Ecto neural progenitor cell (in vitro differentiated cells): Measurements from ENCODE around the gene SSX2IP.
"Not testable (repeated sequence)": the region's sequence is repeated elsewhere in the genome, so short reads cannot be mapped to it uniquely, and the experiment has no call there.

ENCODE experiments used
- DNase-seq: peaks from one replicate; pipeline ENCODE4 v3.0.0-alpha.2; 2018; ENCODE audit warnings: low spot score

Gene SSX2IP

DNA sequence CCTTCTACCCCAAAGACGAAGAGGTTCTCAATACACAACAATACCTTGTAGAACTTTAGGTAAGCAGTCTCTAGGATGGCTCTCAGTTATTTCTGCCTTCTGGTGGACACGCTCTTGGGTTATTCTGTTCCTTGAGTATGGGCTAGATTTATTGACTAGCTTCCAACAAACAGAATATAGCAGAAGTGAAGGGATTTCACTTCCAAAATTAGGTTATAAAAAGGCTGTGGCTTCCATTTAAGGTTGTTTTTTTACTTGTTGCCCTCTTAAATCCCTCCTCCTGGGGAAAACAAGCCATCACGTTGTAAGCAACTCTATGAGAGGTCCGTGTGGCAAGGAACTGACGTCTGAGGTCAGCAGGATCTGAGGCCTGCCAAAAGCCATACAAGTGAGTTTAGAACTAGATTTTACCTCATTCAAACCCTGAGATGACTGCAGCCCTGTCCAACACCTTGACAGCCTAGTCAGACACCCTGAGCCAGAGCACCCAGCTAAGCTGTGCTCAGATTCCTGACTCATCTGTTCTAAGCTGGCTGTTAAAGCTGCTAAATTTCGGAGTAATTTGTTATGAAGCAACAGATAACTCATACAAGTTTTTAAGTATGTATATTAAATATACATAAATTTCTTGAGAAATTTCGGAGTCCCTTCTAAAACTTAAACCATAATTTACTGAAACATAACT lies 12.7 kb downstream of the SSX2IP start:
- no peak for DNase-seq

- no peak for DNase-seq
These were observed 14.6 kb downstream of the SSX2IP start for GRCh38 chr1:84675631-84676030.

GRCh38 chr1:84675106-84675505 lies 15.2 kb downstream of the SSX2IP start:
- no peak for DNase-seq

GRCh38 chr1:84674705-84675104 lies 15.6 kb downstream of the SSX2IP start:
- no peak for DNase-seq

DNA sequence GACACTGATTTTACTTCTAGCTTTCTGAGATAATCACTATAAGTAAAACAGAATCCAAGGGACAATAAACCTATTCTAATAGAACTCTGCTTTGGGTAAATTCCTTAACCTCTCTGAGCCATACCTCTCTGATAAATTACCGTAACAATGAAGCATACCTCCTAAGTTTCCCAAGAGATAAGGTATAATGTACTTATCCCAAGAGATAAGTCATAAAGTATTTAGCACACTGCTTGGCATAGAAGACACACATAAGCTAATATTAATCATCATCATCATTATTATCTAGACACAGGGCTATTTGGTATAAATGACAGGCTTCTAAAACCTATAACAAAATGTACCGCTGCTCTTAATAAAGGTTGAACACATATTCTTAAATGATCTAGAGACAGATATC lies 16.2 kb downstream of the SSX2IP start:
- DNase-seq, result no peak

DNA sequence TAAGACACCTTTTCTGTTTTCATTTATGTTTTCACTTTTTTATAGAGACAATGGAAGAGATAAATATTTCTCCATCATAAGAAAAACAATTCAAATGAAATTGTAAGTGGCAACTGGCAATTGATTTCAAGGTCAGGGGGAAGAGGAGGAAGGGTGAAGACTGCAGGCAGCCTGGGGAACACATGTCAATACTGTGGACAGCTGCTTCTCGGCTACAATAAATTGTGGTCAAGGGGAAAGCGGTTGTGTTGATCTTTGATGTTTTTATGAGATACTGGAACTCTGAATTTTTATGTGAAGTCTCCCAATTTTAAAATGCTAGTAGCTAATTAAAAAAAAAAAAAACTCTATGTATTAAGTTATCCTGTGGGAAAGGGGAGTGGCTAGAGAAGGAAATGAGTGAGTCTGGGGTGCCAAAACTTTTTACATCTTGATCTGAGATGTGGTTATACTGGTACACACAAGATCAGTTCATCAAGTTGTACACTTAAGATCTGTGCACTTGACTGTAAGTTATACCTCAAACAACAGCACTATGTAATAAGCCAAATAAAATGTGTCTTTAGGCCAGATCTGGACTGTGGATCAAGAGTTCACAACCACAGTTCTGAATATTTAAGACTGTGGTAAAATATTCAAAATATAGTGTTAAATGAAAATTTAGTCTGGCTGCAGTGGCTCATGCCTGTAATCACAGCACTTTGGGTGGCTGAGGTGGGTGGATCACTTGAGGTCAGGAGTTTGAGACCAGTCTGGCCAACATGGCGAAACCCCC lies 18.0 kb downstream of the SSX2IP start:
- no peak for DNase-seq

- no peak for DNase-seq
These were observed 20.4 kb downstream of the SSX2IP start for GRCh38 chr1:84669831-84670230.

GRCh38 chr1:84668185-84668584 lies 22.1 kb downstream of the SSX2IP start:
- DNase-seq, result no peak

GRCh38 chr1:84665703-84666317 lies 24.5 kb downstream of the SSX2IP start:
- DNase-seq, result no peak

DNA sequence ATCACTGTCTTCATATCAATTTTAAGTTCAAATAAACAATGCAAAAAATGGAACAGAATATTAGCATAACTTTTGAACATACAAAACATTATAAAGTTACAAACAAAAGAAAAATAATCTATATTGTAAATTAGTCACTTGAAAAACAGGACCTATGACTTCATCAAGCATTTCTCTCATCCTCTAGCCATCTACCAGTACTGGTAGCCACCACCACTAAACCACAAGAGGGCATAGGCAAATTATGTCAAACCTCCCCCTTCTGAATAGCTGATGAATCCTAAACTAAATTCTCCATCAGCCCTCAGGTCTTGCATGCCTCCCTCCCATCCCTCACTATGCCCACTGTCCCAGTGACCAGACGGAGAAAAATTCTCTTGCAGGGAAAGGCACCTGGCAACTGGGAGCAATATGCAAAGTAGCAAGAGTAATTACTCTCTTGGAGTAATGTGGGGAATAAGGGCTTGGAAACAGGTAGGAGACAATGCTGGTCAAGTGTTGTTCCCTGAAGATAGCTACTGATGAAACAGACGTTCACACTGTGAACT lies 37.1 kb downstream of the SSX2IP start:
- DNase-seq, result no peak

- DNase-seq, result no peak
These were observed 45.8 kb downstream of the SSX2IP start for GRCh38 chr1:84644472-84644871.

- DNase-seq, result no peak
These were observed 47.1 kb downstream of the SSX2IP start for GRCh38 chr1:84643183-84643582.

DNA sequence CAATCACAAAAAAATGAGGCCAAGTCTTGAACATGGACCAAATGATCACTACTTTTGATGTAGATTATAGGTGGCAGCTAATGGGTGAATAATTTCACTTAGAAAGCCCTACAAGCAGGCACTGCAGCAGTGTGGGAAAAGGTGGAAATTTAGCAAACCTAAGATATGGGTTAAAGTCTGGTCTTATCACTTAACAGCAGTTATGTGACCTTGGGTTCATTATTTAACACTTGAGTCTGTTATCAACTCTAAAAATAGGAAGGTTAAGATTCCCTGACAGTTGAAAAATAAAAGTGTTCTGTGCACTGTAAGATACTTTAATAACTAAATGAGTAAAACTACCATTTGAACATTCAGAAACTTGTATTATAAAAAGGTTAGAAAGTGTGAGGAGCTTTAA lies 47.5 kb downstream of the SSX2IP start:
- DNase-seq, result no peak

DNA sequence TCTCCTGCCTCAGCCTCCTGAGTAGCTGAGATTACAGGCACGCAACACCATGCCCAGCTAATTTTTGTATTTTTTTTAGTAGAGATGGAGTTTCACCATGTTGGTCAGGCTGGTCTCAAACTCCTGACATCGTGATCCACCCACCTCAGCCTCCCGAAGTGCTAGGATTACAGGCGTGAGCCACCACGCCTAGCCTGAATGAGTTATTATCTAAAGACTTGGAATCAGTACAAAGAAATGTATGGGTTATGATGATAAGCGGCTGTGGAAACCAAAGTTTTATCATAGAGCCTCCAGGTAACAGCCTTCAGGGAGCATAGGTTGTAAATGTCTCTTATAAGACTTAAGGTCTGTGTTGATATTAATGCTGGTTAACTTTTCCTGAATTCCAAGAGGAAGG lies 50.5 kb downstream of the SSX2IP start:
- not testable (repeated sequence) for DNase-seq

DNA sequence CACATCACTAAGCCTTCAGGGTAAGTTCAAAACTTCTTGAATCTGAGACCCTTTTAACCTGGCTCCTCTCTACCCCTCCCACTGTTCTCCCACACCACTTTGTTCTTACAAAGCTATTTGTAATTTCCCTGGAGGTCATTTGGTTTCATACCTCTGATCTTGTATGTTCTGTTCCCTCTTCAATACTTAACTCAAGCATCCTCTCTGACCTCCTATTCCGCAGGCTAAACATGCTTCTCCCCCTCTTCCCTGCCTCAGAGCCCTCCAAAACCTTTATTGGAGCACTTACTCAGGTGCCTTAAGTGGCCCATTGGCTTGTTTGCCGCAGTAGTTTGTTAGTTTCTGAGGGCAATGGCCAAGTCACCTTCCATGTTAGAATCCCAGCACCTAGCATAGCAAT lies 54.8 kb downstream of the SSX2IP start:
- no peak for DNase-seq

- DNase-seq, result no peak
These were observed 55.6 kb downstream of the SSX2IP start for GRCh38 chr1:84634536-84635205.

- DNase-seq, result no peak
These were observed 57.4 kb downstream of the SSX2IP start for GRCh38 chr1:84632673-84633434.

DNA sequence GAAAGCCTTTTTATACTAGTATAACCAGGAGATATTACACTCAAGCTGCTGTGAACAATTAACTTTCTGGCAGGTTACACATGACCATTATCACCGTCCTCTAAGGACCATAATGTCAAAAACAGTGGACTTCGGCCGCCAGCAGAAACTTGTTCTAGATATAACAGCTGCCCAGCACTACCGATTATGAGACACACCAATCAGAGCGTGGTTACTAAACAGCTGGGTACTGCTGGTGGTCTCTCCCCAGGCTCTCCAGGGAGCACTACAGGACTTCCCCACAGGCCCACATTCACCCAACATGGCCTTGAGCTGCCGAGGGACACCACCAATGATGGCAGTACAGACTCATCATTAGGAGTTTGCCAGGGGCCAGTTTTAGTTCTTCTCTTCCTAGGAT lies 58.1 kb downstream of the SSX2IP start:
- no peak for DNase-seq

DNA sequence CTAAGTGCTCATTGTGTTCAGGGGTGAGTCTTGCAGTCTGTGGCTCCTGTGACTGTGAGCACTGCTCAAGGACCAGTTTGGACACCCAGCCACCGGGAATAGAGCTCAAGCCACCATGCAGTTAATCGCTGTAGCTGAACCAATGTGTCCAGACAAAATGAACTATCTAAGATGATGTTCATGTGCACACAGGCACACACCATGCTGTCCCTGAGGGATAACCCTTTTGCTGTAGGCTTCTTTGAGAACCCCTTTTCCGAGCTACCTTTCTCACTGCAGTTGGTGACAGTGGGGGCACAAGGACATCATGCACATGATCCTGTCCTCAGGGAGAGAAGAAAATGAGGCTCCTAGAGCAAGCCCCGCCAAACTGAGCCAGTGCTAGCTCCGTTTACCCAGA lies 65.4 kb downstream of the SSX2IP start:
- no peak for DNase-seq

DNA sequence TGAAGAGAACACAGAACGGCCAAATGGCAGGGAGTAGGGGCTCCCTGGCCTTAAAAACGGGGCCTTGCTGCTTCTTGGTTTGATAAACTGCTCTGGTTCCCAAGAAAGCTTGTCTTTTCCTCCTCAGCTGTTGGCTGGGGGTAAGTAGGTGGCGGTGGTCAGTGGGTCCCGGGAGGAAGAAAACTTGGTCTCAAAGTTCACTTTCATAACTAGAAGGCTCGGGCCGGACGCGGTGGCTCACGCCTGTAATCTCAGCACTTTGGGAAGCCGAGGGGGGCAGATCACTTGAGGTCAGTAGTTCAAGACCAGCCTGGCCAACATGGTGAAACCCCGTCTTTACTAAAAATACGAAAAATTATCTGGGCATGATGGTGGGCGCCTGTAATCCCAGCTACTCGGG lies 68.7 kb downstream of the SSX2IP start:
- no peak for DNase-seq

DNA sequence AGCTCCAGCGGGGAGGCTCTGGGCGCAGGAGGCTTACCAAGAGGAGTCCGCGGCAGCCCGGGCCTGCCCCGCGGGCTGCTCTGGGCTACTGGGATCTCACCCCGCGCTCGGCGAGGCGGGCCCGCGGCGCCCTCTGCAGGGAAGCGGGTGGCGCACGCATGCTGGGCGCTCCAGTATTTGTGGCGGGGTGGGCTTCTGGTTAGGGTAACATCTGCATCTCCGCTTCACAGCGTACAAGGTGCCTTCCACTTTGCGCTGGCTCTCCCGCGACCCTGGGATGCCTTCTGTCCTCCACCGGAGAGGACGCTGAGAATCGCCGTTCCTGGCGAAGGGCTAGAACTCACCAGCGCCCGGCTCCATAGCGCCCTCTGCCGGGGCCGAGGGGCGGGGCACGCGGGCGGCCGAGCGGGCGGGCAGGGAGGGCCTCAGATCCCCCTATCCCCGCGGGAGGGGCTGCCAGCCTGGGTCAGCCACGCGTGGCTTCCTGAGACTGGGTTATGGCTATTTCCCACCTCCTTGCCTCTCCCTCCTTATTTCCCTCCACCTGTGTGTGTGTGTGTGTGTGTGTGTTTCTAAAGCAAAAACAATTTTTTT lies 69.4 kb downstream of the SSX2IP start:
- DNase-seq, result peak; percentile 92
